Endothelial cell of umbilical vein (primary cell): ENCODE data around the gene CPNE9. TPM values are rescaled to one million over a fixed set of nuclear protein-coding genes. Genes with fewer than 3 reads are reported as not detected.

Experiments
- BruUV-seq: library from RNA; stranded (reverse); fragments of 400-500 nt; replicated peaks from 2 replicates; lab custom pipeline; 2021; lab: Mats Ljungman, UMichigan
- CTCF ChIA-PET: fragments of 300-600, 350-600 bp; sonication (Branson Sonifier 250); formaldehyde crosslinking; loops from one replicate; lab custom pipeline; 2021; ENCODE audit warnings: antibody characterized with exemption, inconsistent platforms; lab: Charles Lee
- POLR2A ChIA-PET: fragments of 300-600, 350-600 bp; sonication (Branson Sonifier 250); formaldehyde crosslinking; loops from one replicate; lab custom pipeline; 2021; ENCODE audit warnings: antibody characterized with exemption, inconsistent platforms; lab: Charles Lee
- DNase-seq: peaks from one replicate; pipeline ENCODE4 v3.0.0-alpha.2; 2011; ENCODE audit warnings: low read depth, low spot score
- FAIRE-seq: peaks from 2 replicates; lab custom pipeline; 2011; peaks lifted over from hg19 to GRCh38; lab: Jason Lieb, UNC
- H2AFZ ChIP-seq: 2 replicates; pipeline ENCODE4 v1.6.0; 2012; ENCODE audit warnings: low read depth, low read length, control low read depth, inconsistent platforms
- H3K27ac ChIP-seq: 2 replicates; pipeline ENCODE4 v1.5.1; 2011; ENCODE audit warnings: low read depth, mild to moderate bottlenecking, control low read depth, low read length, moderate library complexity; ENCODE audit not compliant: insufficient read depth
- H3K27me3 ChIP-seq, 2 experiments: 2 replicates each; pipeline versions ENCODE4 v1.6.0 to v1.6.1; 2011; ENCODE audit warnings: low read length in 2 of 2, mixed read lengths in 1 of 2; ENCODE audit not compliant: control insufficient read depth in 2 of 2, insufficient read depth in 2 of 2
- H3K36me3 ChIP-seq, 2 experiments: 2 replicates in 1 of 2; 3 replicates in 1 of 2; pipeline ENCODE4 v1.5.1; 2011; ENCODE audit warnings: low read length in 2 of 2, mild to moderate bottlenecking in 1 of 2, moderate library complexity in 1 of 2; ENCODE audit not compliant: control insufficient read depth in 2 of 2, insufficient read depth in 2 of 2; ENCODE audit errors: extremely low read depth in 1 of 2
- H3K4me1 ChIP-seq: 3 replicates; pipeline ENCODE4 v1.5.1; 2011; ENCODE audit warnings: mild to moderate bottlenecking, low read length; ENCODE audit not compliant: control insufficient read depth, insufficient read depth; ENCODE audit errors: extremely low read depth
- H3K4me2 ChIP-seq: 2 replicates; pipeline ENCODE4 v1.6.1; 2011; ENCODE audit warnings: low read length, control low read depth, mixed read lengths; ENCODE audit not compliant: insufficient read depth
- H3K4me3 ChIP-seq, 3 experiments: fragments of 200-600 bp in 1 of 3; sonication (generic), shearing (Covaris generic) in 1 of 3; replicated peaks in 1 of 3; 2 replicates each; pipeline ENCODE4 v1.5.1; 2011 to 2016; ENCODE audit warnings: control low read depth in 3 of 3, low read length in 3 of 3, mild to moderate bottlenecking in 2 of 3, inconsistent platforms in 1 of 3, low read depth in 1 of 3, moderate library complexity in 1 of 3; ENCODE audit not compliant: insufficient read depth in 1 of 3
- H3K79me2 ChIP-seq: 2 replicates; pipeline ENCODE4 v1.6.0; 2012; ENCODE audit warnings: low read length, inconsistent platforms; ENCODE audit not compliant: control insufficient read depth, insufficient read depth
- H3K9ac ChIP-seq: replicated peaks from 2 replicates; pipeline ENCODE3; 2011; ENCODE audit warnings: low read length, control low read depth; ENCODE audit not compliant: insufficient read depth; ENCODE audit errors: extremely low read depth
- H3K9me1 ChIP-seq: replicated peaks from 3 replicates; pipeline ENCODE4 v1.6.0; 2011; ENCODE audit warnings: mild to moderate bottlenecking, low read length; ENCODE audit not compliant: control insufficient read depth, insufficient read depth; ENCODE audit errors: extremely low read depth
- H3K9me3 ChIP-seq: replicated peaks from 2 replicates; pipeline ENCODE4 v1.5.1; 2012; ENCODE audit warnings: low read length, inconsistent platforms; ENCODE audit not compliant: control insufficient read depth, insufficient read depth
- H4K20me1 ChIP-seq: replicated peaks from 2 replicates; pipeline ENCODE3; 2011; ENCODE audit warnings: mild to moderate bottlenecking, low read length; ENCODE audit not compliant: control insufficient read depth, insufficient read depth; ENCODE audit errors: extremely low read depth
- EZH2 ChIP-seq: IDR thresholded peaks from 2 replicates; pipeline ENCODE4 v1.6.1; 2012; ENCODE audit warnings: borderline replicate concordance, low read depth, mild to moderate bottlenecking, moderate library complexity, low read length, inconsistent platforms; ENCODE audit not compliant: severe bottlenecking
- FOS ChIP-seq: IDR thresholded peaks from 2 replicates; pipeline ENCODE4 v1.6.1; 2011; ENCODE audit warnings: mild to moderate bottlenecking, low read length, moderate library complexity, borderline replicate concordance; ENCODE audit not compliant: insufficient read depth
- GATA2 ChIP-seq: IDR thresholded peaks from 2 replicates; pipeline ENCODE4 v1.7.0; 2011; ENCODE audit warnings: low read depth, mild to moderate bottlenecking, moderate library complexity, mixed read lengths, low read length; ENCODE audit not compliant: insufficient read length, insufficient read depth
- JUN ChIP-seq: IDR thresholded peaks from 2 replicates; pipeline ENCODE4 v1.6.1; 2011; ENCODE audit warnings: borderline replicate concordance, low read depth; ENCODE audit not compliant: insufficient read length, insufficient read depth
- MYC ChIP-seq: IDR thresholded peaks from one replicate; pipeline ENCODE4 v1.6.1; 2011; ENCODE audit warnings: mild to moderate bottlenecking, low read depth, low read length
- POLR2A ChIP-seq: IDR thresholded peaks from 2 replicates; pipeline ENCODE4 v1.6.1; 2012; ENCODE audit warnings: low read depth, mild to moderate bottlenecking, control low read depth, low read length
- POLR2AphosphoS5 ChIP-seq: IDR thresholded peaks from 2 replicates; pipeline ENCODE4 v1.6.1; 2012; ENCODE audit warnings: low read depth, mild to moderate bottlenecking, control low read depth, low read length, moderate library complexity; ENCODE audit not compliant: insufficient read depth
- dilution Hi-C: fragments of 300-500 bp; cut with MboI; formaldehyde crosslinking; loops from one replicate; pipeline ENCODE4 v1.15.0; 2019; ENCODE audit warnings: low sequenced_read_pairs; ENCODE audit not compliant: extremely low pct_ligation_motif_present
- intact Hi-C: fragments of 100-400 bp; cut with micrococcal nuclease; formaldehyde crosslinking; loops from one replicate; pipeline ENCODE4 v1.10.0; 2022
- polyA plus RNA-seq, 4 experiments: library from polyadenylated mRNA; depleted of rRNA in 3 of 4; stranded (reverse) in 3 of 4; unstranded in 1 of 4; fragments of >200 nt; gene quantifications; 2 replicates each; pipeline versions ENCODE4 v1.2.1 to v1.2.3, GENCODE V29; 2011 to 2012; ENCODE audit warnings: missing spikeins in 1 of 4
- total RNA-seq: library from RNA; stranded (reverse); gene quantifications from 2 replicates; pipeline ENCODE4 v1.2.3, GENCODE V29; 2021
- TF ChIP-seq, protein P1 (sequence below), 2 donors: IDR thresholded peaks; 1 replicate in 1 of 2; 2 replicates in 1 of 2; pipeline ENCODE4 v1.5.1; 2011; ENCODE audit warnings: low read length in 2 of 2, mild to moderate bottlenecking in 2 of 2, moderate library complexity in 2 of 2, control low read depth in 1 of 2, inconsistent platforms in 1 of 2, low read depth in 1 of 2; ENCODE audit not compliant: insufficient read depth in 1 of 2; ENCODE audit errors: extremely low read depth in 1 of 2
- TF ChIP-seq, protein P2 (sequence below): IDR thresholded peaks from 2 replicates; pipeline ENCODE4 v1.6.1; 2011; ENCODE audit not compliant: insufficient read depth, insufficient read length

CPNE9 gene
- total and polyA plus RNA-seq, 2 donors (not counting 3 experiments of a cell fraction or from before 2014, with no cell fraction given), result not detected

DNA sequence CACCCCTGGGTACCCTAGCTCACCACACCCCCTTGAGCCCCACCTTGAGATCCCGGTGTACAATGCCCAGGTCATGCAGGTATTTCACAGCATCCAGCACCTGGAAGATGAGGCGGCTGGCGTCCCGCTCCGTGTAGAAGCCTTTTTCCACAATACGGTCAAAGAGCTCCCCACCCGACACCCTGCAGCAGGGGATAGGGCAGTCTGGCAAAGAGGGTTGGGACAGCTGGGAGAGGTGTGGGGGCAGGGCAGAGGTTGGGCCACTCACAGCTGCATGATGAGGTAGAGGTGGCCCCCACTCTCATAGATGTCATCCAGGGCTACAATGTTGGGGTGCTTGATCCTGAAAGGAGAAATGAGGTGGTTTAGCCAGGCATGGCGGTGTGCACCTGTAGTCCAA lies 59.2 kb downstream of the CPNE9 start:
- DNase-seq, result no peak
- BruUV-seq, result no TSS peak
- intact Hi-C loops (no loop called here), dilution Hi-C loops (no loop called here)
- Histone ChIP-seq H3K4me1 (peaks cover 4% of the 10 kb centered on the region), H3K9me1 (no peaks in the 10 kb centered on the region), H3K9ac (no peak overlapping the region), H3K27me3 (no peaks in the 10 kb centered on the region), H2AFZ (no peak overlapping the region), H3K4me2 (no peak overlapping the region), H3K36me3 (peaks cover 0 to 12% of the 10 kb centered on the region in 2 experiments), H4K20me1 (no peaks in the 10 kb centered on the region), H3K79me2 (no peaks in the 10 kb centered on the region), H3K9me3 (no peaks in the 10 kb centered on the region), H3K4me3 (no peak overlapping the region), H3K27ac (no peak overlapping the region)
- POLR2A ChIA-PET, result interaction anchor here (0.7 kb wide), 1 partner anchor 73 kb away, joined by 3 read pairs; no protein-coding TSS in a partner anchor
- no peak for FAIRE-seq
- CTCF ChIA-PET, result no interaction called here
- TF ChIP-seq FOS (no peak), POLR2A (no peak)

DNA sequence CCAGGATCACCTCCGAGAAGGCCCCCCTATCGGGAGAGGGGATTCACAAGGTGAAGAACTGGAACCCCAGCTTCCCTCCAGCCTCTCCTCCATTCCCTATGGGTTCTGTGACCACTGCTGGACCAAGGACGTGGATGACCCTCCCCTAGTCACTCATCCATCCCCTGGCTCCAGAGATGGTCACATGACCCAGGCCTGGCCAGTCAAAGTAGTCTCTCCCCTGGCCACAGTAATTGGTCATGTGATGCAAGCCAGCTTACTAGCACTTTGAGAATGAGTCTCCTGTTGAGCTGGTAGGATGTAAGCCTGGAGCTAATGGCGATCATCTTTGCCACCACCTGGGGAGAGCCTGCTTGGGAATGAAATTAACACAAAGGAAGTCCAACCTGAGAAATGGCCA lies 62.2 kb downstream of the CPNE9 start:
- peaks cover 6% of the 10 kb centered on the region for H3K79me2 ChIP-seq
- no peak for DNase-seq
- H3K9ac ChIP-seq, result no peak overlapping the region
- CTCF ChIA-PET, result no interaction called here
- BruUV-seq, result no TSS peak
- H3K36me3 ChIP-seq, result peaks cover 0 to 5% of the 10 kb centered on the region in 2 experiments
- no peaks in the 10 kb centered on the region for H4K20me1 ChIP-seq
- intact Hi-C loops, result no loop called here
- H3K4me2 ChIP-seq, result no peak overlapping the region
- H3K9me3 ChIP-seq, result no peaks in the 10 kb centered on the region
- H3K4me3 ChIP-seq, result no peak overlapping the region
- no peaks in the 10 kb centered on the region for H3K27me3 ChIP-seq
- TF ChIP-seq, protein P1, sequence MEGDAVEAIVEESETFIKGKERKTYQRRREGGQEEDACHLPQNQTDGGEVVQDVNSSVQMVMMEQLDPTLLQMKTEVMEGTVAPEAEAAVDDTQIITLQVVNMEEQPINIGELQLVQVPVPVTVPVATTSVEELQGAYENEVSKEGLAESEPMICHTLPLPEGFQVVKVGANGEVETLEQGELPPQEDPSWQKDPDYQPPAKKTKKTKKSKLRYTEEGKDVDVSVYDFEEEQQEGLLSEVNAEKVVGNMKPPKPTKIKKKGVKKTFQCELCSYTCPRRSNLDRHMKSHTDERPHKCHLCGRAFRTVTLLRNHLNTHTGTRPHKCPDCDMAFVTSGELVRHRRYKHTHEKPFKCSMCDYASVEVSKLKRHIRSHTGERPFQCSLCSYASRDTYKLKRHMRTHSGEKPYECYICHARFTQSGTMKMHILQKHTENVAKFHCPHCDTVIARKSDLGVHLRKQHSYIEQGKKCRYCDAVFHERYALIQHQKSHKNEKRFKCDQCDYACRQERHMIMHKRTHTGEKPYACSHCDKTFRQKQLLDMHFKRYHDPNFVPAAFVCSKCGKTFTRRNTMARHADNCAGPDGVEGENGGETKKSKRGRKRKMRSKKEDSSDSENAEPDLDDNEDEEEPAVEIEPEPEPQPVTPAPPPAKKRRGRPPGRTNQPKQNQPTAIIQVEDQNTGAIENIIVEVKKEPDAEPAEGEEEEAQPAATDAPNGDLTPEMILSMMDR (IDR thresholded peaks at IDR 0.05; ENCODE audit: extremely low read depth in 1 of 2, insufficient read depth in 1 of 2, low read depth in 1 of 2, low read length in 2 of 2), result no peak
- no peak for TF ChIP-seq GATA2
- no peak for TF ChIP-seq POLR2AphosphoS5
- no peak for TF ChIP-seq POLR2A
- no peak for TF ChIP-seq FOS
- TF ChIP-seq, protein P2, sequence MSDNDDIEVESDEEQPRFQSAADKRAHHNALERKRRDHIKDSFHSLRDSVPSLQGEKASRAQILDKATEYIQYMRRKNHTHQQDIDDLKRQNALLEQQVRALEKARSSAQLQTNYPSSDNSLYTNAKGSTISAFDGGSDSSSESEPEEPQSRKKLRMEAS, result no peak
- TF ChIP-seq JUN, result no peak
- TF ChIP-seq EZH2, result no peak
- no peak for TF ChIP-seq MYC
- dilution Hi-C loops, result no loop called here
- H3K4me1 ChIP-seq, result peaks cover 18% of the 10 kb centered on the region
- POLR2A ChIA-PET, result no interaction called here
- H3K9me1 ChIP-seq, result no peaks in the 10 kb centered on the region
- no peak for FAIRE-seq
- H3K27ac ChIP-seq, result no peak overlapping the region
- H2AFZ ChIP-seq, result no peak overlapping the region
